ENCODE data around the gene WIPF3. TPM values are rescaled to one million over a fixed set of nuclear protein-coding genes. Genes with fewer than 3 reads are reported as not detected.
"Not testable (repeated sequence)": the region's sequence is repeated elsewhere in the genome, so short reads cannot be mapped to it uniquely, and the experiment has no call there.

Gene WIPF3
- total and polyA plus RNA-seq, 7 experiments from 2014 or later: 0.08 TPM; not detected in 6

DNA sequence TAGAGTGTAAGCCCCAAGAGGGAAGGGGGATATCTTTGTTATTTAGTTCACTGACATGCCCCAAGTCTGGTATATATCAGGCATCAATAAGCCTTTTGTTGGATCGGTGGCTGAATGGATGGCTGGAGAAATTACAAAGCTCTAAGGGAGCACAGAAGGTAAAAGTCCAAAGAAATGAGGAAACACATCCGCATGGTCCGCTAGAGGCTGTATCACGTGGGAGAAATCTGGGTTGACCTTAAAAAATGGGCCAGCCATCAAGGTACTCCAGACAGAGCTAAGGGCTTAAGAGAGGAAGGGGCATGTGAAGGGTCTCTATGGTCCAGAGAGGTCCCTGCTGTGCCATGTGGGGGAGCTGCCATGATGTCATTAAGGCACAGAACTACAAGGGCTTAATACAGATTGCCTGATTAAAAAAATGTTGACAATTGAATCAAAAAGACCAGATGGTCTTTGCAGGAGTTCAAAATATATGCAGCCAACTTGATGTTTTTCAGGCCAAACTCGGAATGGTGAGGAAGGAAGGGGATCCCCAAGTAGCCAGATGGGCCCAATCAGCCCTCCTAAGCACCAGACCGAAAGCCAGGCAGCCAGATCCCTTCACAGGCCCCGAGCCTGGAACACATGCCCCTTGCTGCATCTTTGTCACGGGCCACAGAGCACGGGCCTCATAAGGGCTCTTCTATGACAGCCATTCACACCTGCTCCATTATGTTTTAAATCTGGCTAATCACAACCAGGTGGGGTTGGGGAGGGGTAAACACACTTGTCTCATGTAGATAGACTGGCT, 151.4 kb downstream of the WIPF3 start:
- no peak for DNase-seq
- Mint-ChIP-seq H3K4me3 (no peak overlapping the region), H3K27ac (no peak overlapping the region), H3K36me3 (peaks cover 0 to 4% (median 0%) of the 10 kb centered on the region in 5 donors), H3K4me1 (peaks cover 9 to 20% (median 15%) of the 10 kb centered on the region in 7 donors), H3K27me3 (peaks cover 0 to 10% (median 0%) of the 10 kb centered on the region in 5 donors), H3K9me3 (peaks cover 0 to 2% (median 0%) of the 10 kb centered on the region in 11 donors)
- Histone ChIP-seq H3K9me3 (ENCODE audit: control insufficient read depth in 2 of 3, low read length in 3 of 3) (no peaks in the 10 kb centered on the region), H3K27ac (ENCODE audit: low read depth, low read length) (no peak overlapping the region), H3K36me3 (ENCODE audit: control insufficient read depth in 2 of 3, insufficient read depth in 3 of 3, low read length in 3 of 3) (no peaks in the 10 kb centered on the region), H3K4me1 (ENCODE audit: control insufficient read depth in 2 of 2, insufficient read depth in 2 of 2, low read length in 2 of 2) (peaks cover 0 to 8% of the 10 kb centered on the region in 2 donors), H3K27me3 (ENCODE audit: control insufficient read depth in 2 of 2, insufficient read depth in 2 of 2, low read length in 2 of 2) (no peaks in the 10 kb centered on the region), H3K4me3 (ENCODE audit: low read length) (no peak overlapping the region)
- CTCF ChIA-PET: interaction anchor here (0.7 kb wide), 1 partner anchor 112 kb away, joined by 3 read pairs; no protein-coding TSS in a partner anchor
- no peak for ATAC-seq
- intact Hi-C loops (cut with micrococcal nuclease): no loop called here
- POLR2A ChIA-PET: no interaction called here

DNA sequence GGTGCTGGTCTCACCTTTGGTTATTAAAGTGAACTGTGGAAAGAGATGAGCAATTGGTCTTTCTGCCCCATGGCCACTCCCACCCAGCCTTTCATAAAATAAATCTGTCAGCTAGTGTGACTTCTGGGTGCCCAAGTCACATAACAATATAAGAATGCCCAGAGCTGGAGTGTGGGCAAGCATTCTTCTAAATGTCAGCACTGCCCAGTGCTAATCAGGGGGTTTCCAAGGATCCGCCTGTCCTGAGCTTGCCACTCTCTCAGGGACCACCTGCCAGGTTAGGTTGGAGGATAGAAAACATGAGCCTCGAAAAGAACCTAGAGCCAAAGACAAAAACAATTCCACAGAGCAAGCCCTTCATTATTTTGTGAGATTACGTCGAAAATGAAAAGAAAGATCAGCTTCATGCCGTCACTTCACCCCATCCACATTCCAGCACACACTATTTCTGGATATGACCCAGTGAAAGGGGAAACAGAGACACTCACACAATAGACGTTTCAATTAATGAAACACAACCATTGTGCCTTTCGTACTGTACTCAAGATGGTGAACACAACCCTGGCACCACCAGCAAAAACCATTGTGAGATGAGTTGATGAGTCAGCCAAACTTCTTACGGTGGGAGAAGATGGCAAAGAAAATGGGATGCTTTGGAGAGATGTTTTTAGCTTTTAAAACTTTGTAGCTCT, 152.5 kb downstream of the WIPF3 start:
- Histone ChIP-seq H3K9me3 (ENCODE audit: control insufficient read depth in 2 of 3, low read length in 3 of 3) (no peaks in the 10 kb centered on the region), H3K4me1 (ENCODE audit: control insufficient read depth in 2 of 2, insufficient read depth in 2 of 2, low read length in 2 of 2) (peaks cover 0 to 8% of the 10 kb centered on the region in 2 donors), H3K27ac (ENCODE audit: low read depth, low read length) (no peak overlapping the region), H3K36me3 (ENCODE audit: control insufficient read depth in 2 of 3, insufficient read depth in 3 of 3, low read length in 3 of 3) (no peaks in the 10 kb centered on the region), H3K4me3 (ENCODE audit: low read length) (no peak overlapping the region), H3K27me3 (ENCODE audit: control insufficient read depth in 2 of 2, insufficient read depth in 2 of 2, low read length in 2 of 2) (no peaks in the 10 kb centered on the region)
- Mint-ChIP-seq H3K4me3 (no peak overlapping the region), H3K9me3 (peaks cover 0 to 2% (median 0%) of the 10 kb centered on the region in 11 donors), H3K27me3 (peaks cover 0 to 10% (median 0%) of the 10 kb centered on the region in 5 donors), H3K4me1 (peaks cover 8 to 20% (median 15%) of the 10 kb centered on the region in 7 donors), H3K27ac (peak overlapping the region in 1 of 9 donors; percentile 36), H3K36me3 (peaks cover 0 to 4% (median 0%) of the 10 kb centered on the region in 5 donors)
- POLR2A ChIA-PET: no interaction called here
- CTCF ChIA-PET: no interaction called here
- ATAC-seq (no peak), DNase-seq (no peak)
- intact Hi-C loops (cut with micrococcal nuclease): no loop called here

DNA sequence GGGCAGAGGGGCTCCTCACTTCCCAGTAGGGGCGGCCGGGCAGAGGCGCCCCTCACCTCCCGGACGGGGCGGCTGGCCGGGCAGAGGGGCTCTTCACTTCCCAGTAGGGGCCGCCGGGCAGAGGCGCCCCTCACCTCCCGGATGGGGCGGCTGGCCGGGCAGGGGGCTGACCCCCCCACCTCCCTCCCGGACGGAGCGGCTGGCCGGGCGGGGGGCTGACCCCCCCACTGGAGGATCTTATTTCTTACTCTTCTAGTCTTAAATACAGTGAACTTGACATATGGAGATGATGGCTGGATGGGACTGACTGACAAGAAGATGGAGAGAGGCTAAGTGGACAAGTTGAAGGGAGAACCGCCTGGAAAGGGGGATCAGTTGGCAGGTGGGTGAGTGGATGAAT, 155.3 kb downstream of the WIPF3 start:
- H3K4me3 Mint-ChIP-seq; POLR2A ChIA-PET; DNase-seq; H3K27ac ChIP-seq (ENCODE audit: low read depth, low read length); ATAC-seq; H3K4me3 ChIP-seq (ENCODE audit: low read length); H3K27me3 ChIP-seq (ENCODE audit: control insufficient read depth in 2 of 2, insufficient read depth in 2 of 2, low read length in 2 of 2); H3K27ac Mint-ChIP-seq; H3K9me3 ChIP-seq (ENCODE audit: control insufficient read depth in 2 of 3, low read length in 3 of 3); CTCF ChIA-PET; intact Hi-C loops (cut with micrococcal nuclease); H3K4me1 ChIP-seq (ENCODE audit: control insufficient read depth in 2 of 2, insufficient read depth in 2 of 2, low read length in 2 of 2); H3K36me3 ChIP-seq (ENCODE audit: control insufficient read depth in 2 of 3, insufficient read depth in 3 of 3, low read length in 3 of 3); H3K9me3 Mint-ChIP-seq; H3K36me3 Mint-ChIP-seq; H3K4me1 Mint-ChIP-seq: not testable (repeated sequence)
- peaks cover 0 to 13% (median 5%) of the 10 kb centered on the region in 5 donors for H3K27me3 Mint-ChIP-seq

DNA sequence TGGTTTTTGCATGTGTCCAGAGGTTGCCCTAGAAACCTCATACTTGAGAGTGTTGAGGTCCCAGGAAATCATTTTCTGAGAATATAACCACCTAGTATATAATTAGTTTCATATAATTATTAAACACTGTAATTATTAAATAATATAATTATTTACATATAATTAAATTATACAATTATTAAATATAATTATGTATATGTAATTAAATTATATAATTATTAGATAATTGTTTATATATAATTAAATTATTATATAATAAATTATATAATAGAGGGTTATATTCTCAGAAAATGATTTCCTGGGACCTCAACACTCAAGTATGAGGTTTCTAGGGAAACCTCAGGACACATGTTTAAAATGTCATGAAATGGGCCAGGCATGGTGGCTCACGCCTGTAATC, 155.7 kb downstream of the WIPF3 start:
- no peak overlapping the region for H3K27ac ChIP-seq (ENCODE audit: low read depth, low read length)
- H3K36me3 Mint-ChIP-seq: peaks cover 0 to 4% (median 0%) of the 10 kb centered on the region in 5 donors
- intact Hi-C loops (cut with micrococcal nuclease): no loop called here
- H3K27me3 ChIP-seq (ENCODE audit: control insufficient read depth in 2 of 2, insufficient read depth in 2 of 2, low read length in 2 of 2): no peaks in the 10 kb centered on the region
- H3K27ac Mint-ChIP-seq: no peak overlapping the region
- H3K36me3 ChIP-seq (ENCODE audit: control insufficient read depth in 2 of 3, insufficient read depth in 3 of 3, low read length in 3 of 3): no peaks in the 10 kb centered on the region
- no peaks in the 10 kb centered on the region for H3K4me1 ChIP-seq (ENCODE audit: control insufficient read depth in 2 of 2, insufficient read depth in 2 of 2, low read length in 2 of 2)
- no peak overlapping the region for H3K4me3 ChIP-seq (ENCODE audit: low read length)
- no peak overlapping the region for H3K4me3 Mint-ChIP-seq
- peaks cover 0 to 5% (median 0%) of the 10 kb centered on the region in 7 donors for H3K4me1 Mint-ChIP-seq
- no peaks in the 10 kb centered on the region for H3K9me3 ChIP-seq (ENCODE audit: control insufficient read depth in 2 of 3, low read length in 3 of 3)
- peaks cover 0 to 13% (median 7%) of the 10 kb centered on the region in 5 donors for H3K27me3 Mint-ChIP-seq
- ChIA-PET POLR2A (no interaction called here), CTCF (no interaction called here)
- DNase-seq: no peak
- no peak for ATAC-seq
- H3K9me3 Mint-ChIP-seq: peaks cover 0 to 2% (median 0%) of the 10 kb centered on the region in 11 donors

DNA sequence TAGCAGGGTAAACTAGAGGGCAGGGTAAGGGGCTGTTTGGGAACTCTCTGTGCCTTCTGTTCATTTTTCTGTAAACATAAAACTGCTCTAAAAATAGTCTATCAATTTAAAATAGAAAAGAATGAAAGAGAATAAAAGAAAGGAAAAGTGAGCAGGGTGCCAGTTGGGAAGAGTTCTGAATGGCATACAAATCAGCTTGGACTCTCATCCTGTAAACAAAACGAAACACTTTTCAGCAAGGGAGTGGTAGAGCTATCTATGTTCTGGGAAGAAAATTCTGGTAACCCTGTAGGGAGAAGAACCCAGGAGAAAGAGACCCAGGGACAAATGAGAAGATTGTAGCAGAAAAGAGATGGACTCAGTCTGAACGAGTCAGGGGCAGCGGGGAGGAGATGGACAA, 158.7 kb downstream of the WIPF3 start:
- ChIA-PET POLR2A (no interaction called here), CTCF (no interaction called here)
- no peak overlapping the region for H3K27ac ChIP-seq (ENCODE audit: low read depth, low read length)
- H3K4me3 Mint-ChIP-seq: no peak overlapping the region
- intact Hi-C loops (cut with micrococcal nuclease): no loop called here
- peaks cover 0 to 2% (median 0%) of the 10 kb centered on the region in 11 donors for H3K9me3 Mint-ChIP-seq
- H3K9me3 ChIP-seq (ENCODE audit: control insufficient read depth in 2 of 3, low read length in 3 of 3): no peaks in the 10 kb centered on the region
- H3K4me1 ChIP-seq (ENCODE audit: control insufficient read depth in 2 of 2, insufficient read depth in 2 of 2, low read length in 2 of 2): no peaks in the 10 kb centered on the region
- H3K27me3 ChIP-seq (ENCODE audit: control insufficient read depth in 2 of 2, insufficient read depth in 2 of 2, low read length in 2 of 2): no peaks in the 10 kb centered on the region
- H3K36me3 Mint-ChIP-seq: no peaks in the 10 kb centered on the region
- H3K4me1 Mint-ChIP-seq: peaks cover 0 to 19% (median 7%) of the 10 kb centered on the region in 7 donors
- ATAC-seq (no peak), DNase-seq (no peak)
- H3K4me3 ChIP-seq (ENCODE audit: low read length): no peak overlapping the region
- no peaks in the 10 kb centered on the region for H3K36me3 ChIP-seq (ENCODE audit: control insufficient read depth in 2 of 3, insufficient read depth in 3 of 3, low read length in 3 of 3)
- H3K27me3 Mint-ChIP-seq: peaks cover 6 to 25% (median 13%) of the 10 kb centered on the region in 5 donors
- no peak overlapping the region for H3K27ac Mint-ChIP-seq

All from naive thymus-derived CD4-positive, alpha-beta T cell (primary cell).